Activated naive CD8-positive, alpha-beta T cell (primary cell): ENCODE results near the gene MYO5B.

Experiments used
- H3K27ac Mint-ChIP-seq: one replicate; pipeline ENCODE4 v1.8.0; 2021; ENCODE audit warnings: mixed read lengths
- H3K27me3 Mint-ChIP-seq: one replicate; pipeline ENCODE4 v1.8.0; 2021; ENCODE audit warnings: mixed read lengths
- H3K36me3 Mint-ChIP-seq: one replicate; pipeline ENCODE4 v1.8.0; 2021; ENCODE audit warnings: mixed read lengths
- H3K4me1 Mint-ChIP-seq: one replicate; pipeline ENCODE4 v1.8.0; 2021; ENCODE audit warnings: low read depth, mixed read lengths
- H3K4me3 Mint-ChIP-seq: one replicate; pipeline ENCODE4 v1.8.0; 2021; ENCODE audit warnings: mild to moderate bottlenecking, mixed read lengths
- H3K9me3 Mint-ChIP-seq: one replicate; pipeline ENCODE4 v1.8.0; 2021; ENCODE audit warnings: low read depth, mixed read lengths

Gene MYO5B

DNA sequence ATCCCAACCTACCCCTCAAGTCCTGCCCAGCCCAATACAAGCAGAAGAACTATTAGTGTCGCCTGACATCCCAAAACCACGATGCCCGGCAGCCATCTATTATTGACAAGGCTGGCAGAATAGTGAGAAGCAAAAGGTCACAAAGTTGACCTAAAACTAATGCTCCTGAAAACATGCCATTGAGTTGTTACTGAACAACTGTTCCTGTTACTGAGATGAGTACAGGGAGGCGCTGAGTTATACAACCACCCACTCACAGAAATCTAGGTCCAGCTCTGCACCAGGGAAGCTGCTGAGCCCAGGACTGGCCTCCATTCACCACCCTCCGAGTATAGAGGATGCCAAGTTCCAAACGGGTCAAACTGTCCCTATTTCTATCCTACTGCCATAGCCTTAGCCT, 201.6 kb downstream of the MYO5B start:
- Mint-ChIP-seq H3K27ac (no peak overlapping the region), H3K4me1 (no peaks in the 10 kb centered on the region), H3K27me3 (no peaks in the 10 kb centered on the region), H3K36me3 (no peaks in the 10 kb centered on the region), H3K4me3 (no peak overlapping the region), H3K9me3 (no peaks in the 10 kb centered on the region)

DNA sequence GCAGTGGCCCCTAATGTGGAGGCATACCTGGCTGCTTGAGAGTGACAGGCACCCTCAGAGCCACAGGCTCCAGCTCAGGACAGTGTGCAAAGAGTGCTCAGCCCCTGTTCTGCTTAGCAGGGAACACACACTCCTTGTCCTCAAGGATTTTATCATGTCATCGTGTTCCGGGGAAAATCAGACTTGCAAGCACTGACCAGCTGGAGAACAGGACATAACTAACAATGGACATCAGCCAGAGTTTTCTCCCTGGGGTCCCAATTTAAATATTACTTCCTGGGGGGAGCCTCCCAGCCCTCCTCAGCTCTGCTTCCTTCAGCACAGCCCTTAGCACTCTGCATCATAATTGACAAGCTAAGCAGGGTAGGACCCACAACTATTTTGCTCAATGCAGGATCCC, 206.2 kb downstream of the MYO5B start:
- Mint-ChIP-seq H3K27me3 (no peaks in the 10 kb centered on the region), H3K36me3 (no peaks in the 10 kb centered on the region), H3K27ac (no peak overlapping the region), H3K4me3 (no peak overlapping the region), H3K4me1 (no peaks in the 10 kb centered on the region), H3K9me3 (no peaks in the 10 kb centered on the region)

DNA sequence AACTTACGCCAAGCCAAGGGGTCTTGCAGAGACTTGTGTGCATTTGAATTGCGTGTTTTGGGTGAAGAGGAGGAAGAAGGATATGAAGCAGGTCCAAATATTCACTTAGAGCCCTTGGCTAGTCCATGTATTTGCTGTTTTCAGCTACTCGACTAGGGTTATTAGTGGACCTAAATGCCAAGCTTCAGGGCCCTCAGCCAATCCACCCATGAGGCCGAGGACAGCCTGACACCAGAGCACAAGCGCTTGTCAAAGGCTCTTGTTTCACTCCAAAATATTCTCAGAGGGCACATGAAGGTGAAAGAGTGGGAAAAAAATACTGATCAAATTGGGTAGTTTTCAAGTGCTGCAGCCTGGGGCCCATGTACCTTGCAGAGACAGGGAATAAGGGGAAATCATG, 206.8 kb downstream of the MYO5B start:
- no peak overlapping the region for H3K27ac Mint-ChIP-seq
- no peak overlapping the region for H3K4me3 Mint-ChIP-seq
- H3K9me3 Mint-ChIP-seq, result no peaks in the 10 kb centered on the region
- H3K4me1 Mint-ChIP-seq, result no peaks in the 10 kb centered on the region
- H3K36me3 Mint-ChIP-seq, result no peaks in the 10 kb centered on the region
- H3K27me3 Mint-ChIP-seq, result no peaks in the 10 kb centered on the region

DNA sequence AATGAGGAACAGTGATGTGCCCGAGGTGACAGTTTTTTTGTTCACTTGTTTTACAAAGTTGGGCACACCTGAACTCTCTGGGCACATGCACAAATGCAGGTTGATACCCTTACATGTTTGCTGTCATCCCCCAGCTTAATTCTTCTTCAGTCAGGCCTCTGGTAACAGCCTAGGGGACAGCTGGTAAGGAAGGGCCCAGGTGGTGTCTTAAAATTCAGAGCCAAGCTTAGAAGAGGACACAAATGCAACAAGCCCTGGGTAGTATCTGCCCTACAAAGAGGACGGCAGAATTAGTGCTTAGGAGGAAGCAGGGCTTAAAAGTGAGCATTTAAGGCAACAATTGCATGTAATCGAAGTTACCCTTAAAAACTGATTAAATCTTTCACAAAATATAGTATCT, 209.7 kb downstream of the MYO5B start:
- H3K4me1 Mint-ChIP-seq, result no peaks in the 10 kb centered on the region
- H3K27me3 Mint-ChIP-seq, result no peaks in the 10 kb centered on the region
- no peaks in the 10 kb centered on the region for H3K9me3 Mint-ChIP-seq
- H3K36me3 Mint-ChIP-seq, result no peaks in the 10 kb centered on the region
- no peak overlapping the region for H3K4me3 Mint-ChIP-seq
- no peak overlapping the region for H3K27ac Mint-ChIP-seq

DNA sequence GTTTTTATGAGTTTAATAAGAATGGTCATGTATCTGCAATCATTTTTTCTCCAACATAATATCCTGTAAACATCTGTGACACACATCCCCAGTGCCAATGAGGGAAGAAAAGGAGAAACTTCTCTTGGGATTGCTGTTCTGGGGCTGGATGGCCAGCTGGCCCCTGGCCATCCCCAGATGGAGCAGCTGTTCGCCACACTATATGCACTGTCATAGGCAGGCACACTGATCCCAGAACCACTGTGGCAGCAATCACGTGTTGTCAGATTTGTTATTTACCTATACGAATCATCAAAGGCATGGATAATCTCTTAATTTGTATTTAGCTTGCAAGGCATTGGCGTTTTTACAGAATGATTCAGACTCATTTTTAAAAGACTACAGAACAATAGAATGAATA, 214.1 kb downstream of the MYO5B start:
- Mint-ChIP-seq H3K4me1 (no peaks in the 10 kb centered on the region), H3K27ac (no peak overlapping the region), H3K27me3 (no peaks in the 10 kb centered on the region), H3K4me3 (no peak overlapping the region), H3K36me3 (no peaks in the 10 kb centered on the region), H3K9me3 (no peaks in the 10 kb centered on the region)

DNA sequence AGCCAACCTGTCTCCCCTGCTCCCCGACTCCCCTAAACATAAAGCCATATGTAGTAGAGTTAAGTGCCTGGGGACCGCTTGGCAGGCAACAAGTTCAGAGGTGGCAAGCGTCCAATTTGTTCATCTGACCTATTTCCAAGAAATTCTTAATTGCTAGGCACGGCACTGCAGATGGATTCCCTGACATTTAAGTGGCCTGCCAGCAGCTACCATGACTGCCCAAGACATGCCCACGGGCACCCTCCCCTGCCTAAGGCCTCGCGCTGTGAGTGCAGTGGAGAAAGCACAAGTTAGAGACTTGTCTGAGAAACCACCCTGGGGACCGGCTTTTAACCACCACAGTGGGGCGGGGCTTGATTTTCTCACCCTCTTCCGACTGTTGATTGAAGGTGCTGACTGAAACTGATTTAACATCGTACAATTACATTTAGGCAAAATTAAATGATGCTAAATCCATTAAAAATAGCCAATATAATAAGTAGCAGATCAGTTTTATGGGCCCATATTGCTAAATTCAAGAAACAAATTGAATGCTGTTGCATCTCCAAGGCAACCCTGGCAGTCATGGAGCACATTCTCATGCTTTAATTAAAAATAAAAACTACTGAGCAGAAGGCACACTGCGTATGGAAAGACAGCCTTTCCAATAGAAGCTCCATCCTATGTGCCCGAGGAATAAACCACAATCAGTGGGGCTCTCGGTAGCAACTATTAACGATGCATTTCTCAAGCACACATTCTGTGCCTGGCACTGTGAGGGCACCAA, 218.0 kb downstream of the MYO5B start:
- no peaks in the 10 kb centered on the region for H3K27me3 Mint-ChIP-seq
- H3K27ac Mint-ChIP-seq, result no peak overlapping the region
- no peaks in the 10 kb centered on the region for H3K4me1 Mint-ChIP-seq
- no peak overlapping the region for H3K4me3 Mint-ChIP-seq
- H3K36me3 Mint-ChIP-seq, result no peaks in the 10 kb centered on the region
- H3K9me3 Mint-ChIP-seq, result no peaks in the 10 kb centered on the region

DNA sequence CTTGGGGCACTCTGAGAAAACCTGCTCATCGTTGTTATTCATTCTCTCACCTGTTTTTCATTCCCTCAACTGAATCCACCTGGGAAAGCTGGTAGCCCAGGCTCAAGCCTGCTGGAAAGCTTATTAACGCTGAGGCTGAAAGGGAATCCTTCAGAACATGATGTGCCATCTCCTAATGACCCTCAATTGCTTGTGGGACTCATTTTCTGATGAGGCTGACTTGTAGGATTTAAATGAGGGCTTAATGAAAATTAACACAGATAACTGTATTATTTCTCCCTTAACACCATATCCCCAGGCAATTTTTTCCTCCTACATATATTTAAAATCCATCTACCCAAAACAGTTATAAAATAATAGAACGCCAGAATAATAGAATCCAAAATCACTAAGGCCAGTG, 218.9 kb downstream of the MYO5B start:
- Mint-ChIP-seq H3K27me3 (no peaks in the 10 kb centered on the region), H3K9me3 (no peaks in the 10 kb centered on the region), H3K36me3 (no peaks in the 10 kb centered on the region), H3K4me3 (no peak overlapping the region), H3K4me1 (no peaks in the 10 kb centered on the region), H3K27ac (no peak overlapping the region)

DNA sequence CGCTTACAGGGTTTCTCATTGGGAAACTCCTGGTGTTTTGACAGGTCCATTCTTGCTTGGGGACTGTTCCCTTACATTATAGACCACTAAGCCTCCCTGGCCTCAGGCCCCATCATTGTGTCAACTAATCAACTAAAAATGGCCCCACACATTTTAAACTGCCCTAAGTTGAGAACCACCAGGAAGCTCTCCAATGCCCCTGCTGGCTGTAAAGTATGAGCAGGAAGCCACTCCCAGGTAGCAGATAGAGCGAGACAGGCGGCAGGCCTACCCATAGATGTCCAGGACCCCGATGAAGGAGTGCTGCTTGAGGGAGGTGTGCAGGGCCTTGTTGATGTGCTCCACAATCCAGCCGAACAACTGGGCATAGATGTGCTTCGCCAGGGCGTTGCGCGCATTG, 220.9 kb downstream of the MYO5B start:
- Mint-ChIP-seq H3K9me3 (no peaks in the 10 kb centered on the region), H3K36me3 (no peaks in the 10 kb centered on the region), H3K27me3 (no peaks in the 10 kb centered on the region), H3K4me1 (no peaks in the 10 kb centered on the region), H3K27ac (no peak overlapping the region), H3K4me3 (no peak overlapping the region)

DNA sequence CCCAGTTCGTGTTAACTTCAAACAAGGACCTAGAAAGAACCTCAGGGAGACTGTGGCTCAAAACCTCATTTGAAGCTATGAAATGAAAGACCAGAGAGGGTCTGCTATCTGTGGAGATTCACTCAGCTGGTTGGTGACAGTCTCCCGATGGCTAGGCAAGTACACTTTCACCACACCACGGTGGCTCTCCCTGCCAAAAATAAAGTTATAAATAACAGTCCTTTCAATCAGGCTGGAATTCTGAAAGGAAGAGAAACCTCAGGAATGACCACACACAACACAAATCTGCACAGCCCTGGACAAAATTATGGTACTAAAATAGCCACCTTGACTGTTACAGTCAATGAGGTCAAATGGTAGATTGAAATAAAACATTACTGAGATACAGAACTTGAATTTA, 221.4 kb downstream of the MYO5B start:
- no peaks in the 10 kb centered on the region for H3K4me1 Mint-ChIP-seq
- H3K36me3 Mint-ChIP-seq, result no peaks in the 10 kb centered on the region
- H3K4me3 Mint-ChIP-seq, result no peak overlapping the region
- no peaks in the 10 kb centered on the region for H3K27me3 Mint-ChIP-seq
- no peak overlapping the region for H3K27ac Mint-ChIP-seq
- H3K9me3 Mint-ChIP-seq, result no peaks in the 10 kb centered on the region

DNA sequence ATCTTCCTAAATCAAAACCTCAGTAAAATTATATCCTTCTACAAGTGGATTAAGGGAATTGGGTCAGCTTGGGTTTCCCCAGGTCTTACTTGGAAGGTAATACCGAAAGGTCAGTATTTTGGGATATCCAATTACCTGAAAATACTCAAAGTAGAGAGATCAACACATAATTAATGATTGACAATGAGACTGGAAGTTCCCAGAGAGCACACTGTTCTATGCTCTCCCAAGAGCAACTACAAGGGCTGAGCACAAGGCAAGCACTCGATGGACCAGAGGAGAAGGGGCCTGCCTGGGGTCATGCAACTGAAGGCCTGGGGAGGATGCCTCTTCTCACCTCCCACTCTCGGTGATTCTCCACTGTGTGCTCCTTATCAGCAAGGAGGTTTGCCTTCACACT, 222.4 kb downstream of the MYO5B start:
- H3K27ac Mint-ChIP-seq, result no peak overlapping the region
- H3K4me1 Mint-ChIP-seq, result no peaks in the 10 kb centered on the region
- H3K4me3 Mint-ChIP-seq, result no peak overlapping the region
- no peaks in the 10 kb centered on the region for H3K36me3 Mint-ChIP-seq
- H3K9me3 Mint-ChIP-seq, result no peaks in the 10 kb centered on the region
- no peaks in the 10 kb centered on the region for H3K27me3 Mint-ChIP-seq

DNA sequence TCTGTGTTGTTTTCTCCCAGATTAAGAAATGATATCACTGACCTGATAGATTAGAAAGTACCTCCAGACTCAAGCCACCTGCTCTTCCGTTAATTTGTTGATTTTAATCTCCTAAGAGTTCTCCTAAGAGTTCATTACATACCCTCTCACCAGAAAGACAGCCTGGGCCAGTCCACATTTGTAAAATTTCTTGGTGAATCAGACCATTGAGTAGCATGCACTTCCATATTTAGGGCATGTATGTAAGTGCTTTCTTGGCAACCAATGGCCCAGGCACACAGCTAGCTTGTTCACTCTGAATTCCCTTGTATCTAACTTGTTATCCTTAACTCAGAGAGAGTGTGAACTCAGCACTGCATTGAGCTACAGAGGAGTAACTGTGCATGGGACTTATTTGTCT, 223.5 kb downstream of the MYO5B start:
- H3K36me3 Mint-ChIP-seq, result no peaks in the 10 kb centered on the region
- no peaks in the 10 kb centered on the region for H3K4me1 Mint-ChIP-seq
- H3K27ac Mint-ChIP-seq, result no peak overlapping the region
- H3K27me3 Mint-ChIP-seq, result no peaks in the 10 kb centered on the region
- no peak overlapping the region for H3K4me3 Mint-ChIP-seq
- no peaks in the 10 kb centered on the region for H3K9me3 Mint-ChIP-seq

DNA sequence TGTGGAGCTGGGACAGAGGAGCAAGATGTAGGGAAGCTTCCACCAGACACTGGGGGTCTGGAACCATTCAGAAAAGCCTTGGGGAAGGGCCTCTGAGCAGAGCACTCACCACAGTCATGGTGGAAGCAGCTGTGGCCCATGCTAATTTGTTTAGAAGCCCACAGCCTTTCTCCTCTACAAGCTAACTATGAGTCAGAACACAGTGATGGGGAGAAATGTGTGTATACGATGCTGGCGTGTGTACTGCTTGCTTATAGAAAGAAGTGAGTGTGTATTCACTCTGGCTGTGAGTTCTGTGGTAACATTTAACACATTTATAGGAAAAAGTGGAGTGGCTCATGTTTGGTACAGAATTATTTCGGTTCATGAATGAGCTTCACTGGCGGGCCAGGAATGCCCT, 224.6 kb downstream of the MYO5B start:
- Mint-ChIP-seq H3K36me3 (no peaks in the 10 kb centered on the region), H3K27ac (no peak overlapping the region), H3K27me3 (no peaks in the 10 kb centered on the region), H3K4me1 (no peaks in the 10 kb centered on the region), H3K4me3 (no peak overlapping the region), H3K9me3 (no peaks in the 10 kb centered on the region)

DNA sequence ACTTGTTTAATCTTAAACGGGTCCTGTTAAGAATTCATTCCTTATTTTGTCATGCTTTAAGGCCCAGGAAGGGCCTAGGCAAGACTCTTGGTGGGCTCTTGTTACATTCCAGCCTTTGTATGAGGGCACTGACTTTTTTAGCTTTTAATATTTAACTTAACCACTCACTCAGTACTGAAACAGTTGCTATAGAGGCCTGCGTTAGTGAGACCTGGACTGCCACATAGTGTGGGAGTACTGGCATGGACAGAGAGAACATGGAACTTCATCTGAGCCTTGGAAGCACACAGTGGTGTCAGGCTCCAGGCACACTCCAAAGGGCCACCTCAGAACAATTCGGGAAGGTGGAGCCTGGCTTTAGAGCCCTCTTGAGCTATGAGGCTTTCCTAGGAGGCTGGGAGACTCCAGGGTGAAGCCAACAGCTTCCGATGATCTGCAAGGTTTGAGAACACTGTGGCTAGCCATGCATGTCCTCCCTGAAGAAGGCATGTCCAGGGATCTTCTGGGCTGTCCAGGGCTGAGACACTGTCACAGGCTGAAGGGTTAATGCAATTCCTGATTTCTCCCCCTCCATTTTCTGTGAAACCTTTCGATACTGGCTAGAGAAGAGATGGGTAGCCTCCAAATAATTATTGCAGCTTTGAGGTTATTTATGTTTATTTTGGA, 226.2 kb downstream of the MYO5B start:
- Mint-ChIP-seq H3K9me3 (no peaks in the 10 kb centered on the region), H3K4me3 (no peak overlapping the region), H3K27me3 (peaks cover 3% of the 10 kb centered on the region)

DNA sequence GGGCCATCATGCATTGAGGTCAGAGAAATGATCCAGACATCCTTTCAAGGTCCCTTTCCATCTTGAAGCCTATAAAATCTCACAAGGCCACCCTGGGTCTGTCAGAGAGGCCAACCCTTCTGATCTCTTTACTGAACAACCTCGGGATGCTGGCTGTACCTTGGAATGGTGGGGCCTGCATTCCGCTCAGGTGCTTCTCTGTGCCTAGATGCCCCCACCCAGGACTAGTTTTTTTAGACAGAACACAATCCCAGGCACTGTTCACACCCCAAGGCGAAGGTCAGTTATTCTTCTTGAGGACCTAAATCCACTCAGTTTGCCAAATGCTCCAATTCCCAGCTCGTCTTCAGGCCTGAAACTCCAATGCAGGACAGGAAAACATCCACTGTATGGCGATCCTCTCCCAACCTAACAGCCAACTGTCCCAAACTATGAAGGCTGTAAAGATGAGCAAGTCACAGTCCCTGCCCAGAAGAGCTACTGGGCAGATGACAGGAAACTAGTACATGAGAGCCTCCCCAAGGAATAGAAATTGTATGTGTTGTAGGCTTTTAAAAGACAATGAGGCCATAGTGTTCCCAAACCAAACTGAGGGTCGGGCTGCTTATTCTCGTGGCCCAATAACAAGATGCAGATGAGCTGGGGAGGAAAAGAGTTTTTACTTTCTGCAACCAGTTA, 227.2 kb downstream of the MYO5B start:
- no peak overlapping the region for H3K4me3 Mint-ChIP-seq
- H3K9me3 Mint-ChIP-seq, result no peaks in the 10 kb centered on the region
- H3K27me3 Mint-ChIP-seq, result peaks cover 5% of the 10 kb centered on the region
- H3K27ac Mint-ChIP-seq, result no peak overlapping the region
- no peaks in the 10 kb centered on the region for H3K4me1 Mint-ChIP-seq
- H3K36me3 Mint-ChIP-seq, result no peaks in the 10 kb centered on the region

More for the DNA sequence above, 226.2 kb downstream of the MYO5B start:
- Mint-ChIP-seq H3K4me1 (no peaks in the 10 kb centered on the region), H3K27ac (no peak overlapping the region), H3K36me3 (no peaks in the 10 kb centered on the region)

DNA sequence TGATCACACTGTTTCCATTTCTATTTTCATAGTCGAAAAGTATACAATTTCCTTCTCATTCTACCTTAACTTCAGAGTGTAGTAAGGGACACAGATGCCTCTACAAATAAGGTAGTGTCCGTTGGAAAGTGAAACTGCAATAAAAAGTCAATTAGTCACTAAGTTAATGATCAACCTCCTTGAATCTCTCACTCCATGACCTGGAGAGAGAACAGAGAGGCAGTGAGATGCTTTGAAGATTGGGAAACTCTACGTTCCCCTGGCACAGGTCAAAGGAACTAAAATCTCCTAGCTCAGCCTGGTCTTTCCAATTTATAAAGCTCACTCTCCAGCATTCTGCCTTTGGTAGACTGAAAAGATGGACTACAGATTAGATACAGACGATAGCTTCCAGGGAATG, 227.8 kb downstream of the MYO5B start:
- Mint-ChIP-seq H3K36me3 (no peaks in the 10 kb centered on the region), H3K9me3 (no peaks in the 10 kb centered on the region), H3K4me3 (no peak overlapping the region), H3K4me1 (no peaks in the 10 kb centered on the region), H3K27me3 (peaks cover 5% of the 10 kb centered on the region), H3K27ac (no peak overlapping the region)
